ENCODE data around the gene ST8SIA5.

Gene ST8SIA5

DNA sequence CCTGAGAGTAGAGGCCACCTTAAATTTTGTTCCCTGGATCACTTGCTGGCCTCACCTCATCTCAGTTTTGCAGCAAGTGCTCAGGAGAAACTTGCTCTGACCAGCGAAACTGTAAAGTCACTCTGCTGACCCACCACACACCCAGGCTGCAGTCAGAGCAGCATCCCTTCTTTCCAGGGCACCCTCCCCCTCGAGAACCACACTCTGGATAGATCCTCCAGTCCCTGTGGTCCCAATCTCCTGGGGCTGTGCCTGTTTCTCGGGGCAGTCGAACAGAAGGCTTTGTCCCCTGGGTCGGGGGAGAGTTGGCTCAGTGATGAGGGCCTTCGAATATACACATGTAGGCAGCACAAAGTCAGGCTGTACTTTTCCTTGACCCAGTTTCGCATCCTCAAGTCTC, 18.4 kb downstream of the ST8SIA5 start:
- no peak for DNase-seq

GRCh38 chr18:46736736-46737135, 20.1 kb downstream of the ST8SIA5 start:
- DNase-seq = no peak

DNA sequence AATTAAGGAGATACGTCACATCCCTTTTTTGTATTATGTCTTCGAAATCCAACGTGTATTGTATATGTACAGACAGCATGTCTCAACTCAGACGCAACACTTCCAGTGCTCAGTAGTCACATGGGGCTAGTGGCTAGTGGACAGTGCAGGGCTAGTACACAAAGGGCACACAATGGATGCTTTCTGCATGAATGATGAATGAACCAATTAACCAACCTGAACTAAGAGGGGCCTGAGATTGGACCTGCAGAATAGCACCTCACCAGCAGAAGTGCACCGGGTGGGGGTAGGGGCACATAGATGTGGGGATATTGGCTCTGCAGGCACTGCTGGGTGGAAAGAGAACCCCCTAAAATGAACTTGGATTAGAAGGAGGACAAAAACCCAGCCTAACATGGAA, 20.7 kb downstream of the ST8SIA5 start:
- DNase-seq = no peak

- DNase-seq = no peak
Observed at GRCh38 chr18:46734981-46735380, 21.9 kb downstream of the ST8SIA5 start.

GRCh38 chr18:46733872-46734271, 23.0 kb downstream of the ST8SIA5 start:
- DNase-seq = no peak

DNA sequence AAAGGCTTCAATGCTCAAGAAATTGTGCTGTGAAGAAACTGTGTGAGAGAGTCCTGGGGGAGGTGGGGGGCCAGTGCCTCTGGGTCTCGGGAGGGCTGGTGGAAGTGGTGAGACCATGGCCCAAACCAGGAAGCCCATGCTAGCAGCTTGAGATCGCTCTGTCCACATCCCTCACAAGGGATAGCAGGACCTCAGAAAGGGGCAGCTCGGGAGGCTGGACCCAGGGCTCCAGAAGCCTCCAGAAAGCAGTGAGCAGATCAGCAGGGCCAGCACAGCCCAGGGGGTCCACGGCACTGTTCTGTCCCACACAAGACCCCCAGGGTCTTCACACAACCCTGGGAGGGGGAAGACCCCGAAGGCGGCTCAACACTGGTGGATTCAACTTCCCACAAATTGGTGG, 24.1 kb downstream of the ST8SIA5 start:
- no peak for DNase-seq

GRCh38 chr18:46732201-46732600, 24.7 kb downstream of the ST8SIA5 start:
- no peak for DNase-seq

- no peak for DNase-seq
Observed at GRCh38 chr18:46731316-46731715, 25.5 kb downstream of the ST8SIA5 start.

DNA sequence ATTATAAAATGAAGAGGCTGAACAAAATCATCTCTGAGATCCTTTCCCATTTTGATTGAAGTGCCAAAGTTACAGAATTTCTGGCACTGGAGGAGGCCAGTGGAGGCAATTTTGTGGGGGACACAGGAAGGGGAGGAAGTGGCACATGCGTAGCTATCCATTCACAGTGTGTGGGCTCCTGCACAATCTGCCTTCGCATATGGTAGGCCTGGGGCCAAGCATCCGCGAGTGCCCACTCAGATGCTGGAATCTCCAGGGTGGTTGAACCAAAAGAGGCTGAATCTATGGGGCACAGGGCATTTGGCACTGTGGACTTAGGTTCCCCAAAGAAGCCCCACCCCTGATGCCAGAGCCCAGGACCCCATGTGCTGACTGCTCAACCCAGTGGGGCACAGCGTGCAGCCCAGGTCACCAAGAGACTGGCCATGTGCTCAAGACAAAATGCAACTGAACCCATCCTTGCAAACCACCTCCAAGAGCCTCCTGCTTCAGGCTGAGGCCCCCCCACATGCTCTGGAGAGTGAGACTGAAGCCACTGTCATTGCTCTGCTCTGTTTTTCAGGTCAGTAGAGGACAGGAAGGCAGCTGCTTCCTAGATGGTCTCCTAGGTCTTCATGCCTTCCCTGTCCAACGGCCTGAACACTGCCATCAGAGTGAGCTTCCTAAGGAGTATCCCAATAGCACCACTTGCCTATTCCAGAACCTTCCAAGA, 28.5 kb downstream of the ST8SIA5 start:
- DNase-seq = no peak

GRCh38 chr18:46727177-46727576, 29.7 kb downstream of the ST8SIA5 start:
- DNase-seq = no peak

GRCh38 chr18:46725310-46725709, 31.5 kb downstream of the ST8SIA5 start:
- DNase-seq = no peak

DNA sequence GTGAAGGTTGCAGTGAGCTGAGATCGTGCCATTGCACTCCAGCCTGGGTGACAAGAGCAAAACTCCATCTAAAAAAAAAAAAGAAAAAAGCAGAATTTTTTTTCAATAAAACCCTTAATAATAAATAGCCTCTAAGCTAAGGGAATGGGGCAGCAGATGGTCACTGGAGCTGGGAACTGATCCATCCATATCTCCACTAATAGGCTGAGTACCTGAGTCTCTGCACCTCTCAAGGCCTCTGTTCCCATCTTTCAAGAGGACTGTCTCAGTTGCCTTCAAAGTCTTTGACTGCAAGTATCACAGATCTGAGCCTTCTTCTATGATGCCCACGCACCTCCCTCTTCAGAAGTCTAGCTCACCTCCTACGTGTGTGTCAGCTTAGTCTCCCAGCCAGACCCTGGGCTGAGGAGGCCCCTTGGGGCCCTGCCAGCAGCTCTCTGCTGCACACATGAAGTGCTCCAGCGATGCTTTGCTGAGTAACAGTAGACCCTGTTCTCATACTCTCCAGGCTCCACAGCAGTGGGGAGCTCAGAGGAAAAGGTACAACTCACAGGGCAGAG, 32.9 kb downstream of the ST8SIA5 start:
- no peak for DNase-seq

DNA sequence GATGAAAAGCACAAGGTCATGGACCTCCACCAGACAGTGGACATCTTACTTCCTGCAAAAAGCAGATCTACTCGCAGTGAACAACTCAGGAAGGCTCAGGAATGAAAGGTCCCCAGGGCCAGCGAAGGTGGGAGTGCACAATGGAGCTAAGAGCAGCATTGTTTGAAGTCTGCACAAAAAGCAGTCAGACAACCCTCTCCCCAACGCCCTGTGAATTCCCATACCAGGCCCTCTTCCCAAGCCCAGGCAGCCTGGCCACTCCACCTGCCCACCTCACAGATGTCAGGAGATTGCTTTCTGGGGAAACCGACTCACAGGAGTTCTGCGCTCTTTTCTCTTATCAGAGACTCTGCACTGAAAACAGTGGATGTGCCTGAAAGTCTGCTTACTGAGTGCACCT, 34.8 kb downstream of the ST8SIA5 start:
- DNase-seq = no peak

DNA sequence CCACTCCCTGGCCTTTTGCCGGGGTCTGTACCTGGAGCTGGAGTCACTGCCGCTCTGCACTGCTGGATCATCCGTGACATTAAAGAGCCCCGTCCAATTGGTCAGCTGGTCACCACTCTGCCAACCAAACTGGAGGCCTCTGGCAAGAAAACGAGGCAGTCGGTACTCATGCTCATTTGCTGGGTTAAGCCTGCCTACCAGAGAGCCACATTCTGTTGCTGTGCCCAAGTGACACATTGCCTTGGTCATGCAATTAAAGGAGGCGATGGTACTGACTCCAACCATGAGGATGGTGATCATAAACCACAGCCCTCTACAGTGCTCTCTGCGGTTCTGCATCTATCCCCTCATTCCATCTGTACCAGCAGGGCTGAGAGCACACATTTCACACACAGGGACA, 35.5 kb downstream of the ST8SIA5 start:
- no peak for DNase-seq

DNA sequence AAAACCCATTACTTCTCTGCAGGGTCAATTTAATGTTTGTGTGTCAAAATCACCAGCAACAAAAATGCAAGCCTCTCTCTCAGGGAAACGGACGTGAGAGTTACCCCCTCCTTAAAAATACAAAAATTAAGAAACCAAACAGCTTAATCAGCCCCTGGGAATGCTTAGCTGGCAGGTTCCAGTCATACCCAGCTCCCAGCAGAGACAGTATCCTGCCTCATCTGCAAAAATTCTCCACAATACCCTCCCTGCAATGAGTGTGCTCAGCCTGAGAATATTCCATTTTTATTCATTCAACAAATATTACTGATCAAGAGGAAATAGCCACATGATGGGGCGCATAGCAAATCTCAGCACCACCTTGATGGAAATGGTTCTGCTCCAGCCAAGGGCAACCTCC, 36.3 kb downstream of the ST8SIA5 start:
- DNase-seq = no peak

DNA sequence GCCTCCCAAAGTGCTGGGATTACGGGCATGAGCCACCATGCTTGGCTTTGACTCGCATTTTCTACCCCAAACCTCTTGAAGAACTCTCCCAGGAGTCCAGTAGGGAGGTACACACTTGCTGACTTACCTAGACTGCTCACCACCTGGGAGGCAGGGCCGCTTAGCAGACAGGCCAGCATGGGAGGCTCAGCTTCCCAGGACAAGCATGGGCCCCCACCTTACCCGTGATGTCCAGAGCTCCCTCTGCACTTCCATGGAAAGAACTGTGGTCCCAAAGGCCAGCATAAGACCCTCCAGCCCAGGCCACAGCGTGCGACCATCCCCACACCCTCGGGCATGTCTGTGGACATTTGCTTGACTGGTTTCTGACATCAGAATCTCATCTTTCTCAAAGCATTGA, 36.8 kb downstream of the ST8SIA5 start:
- DNase-seq = no peak

- DNase-seq = no peak
Observed at GRCh38 chr18:46719388-46719787, 37.5 kb downstream of the ST8SIA5 start.

DNA sequence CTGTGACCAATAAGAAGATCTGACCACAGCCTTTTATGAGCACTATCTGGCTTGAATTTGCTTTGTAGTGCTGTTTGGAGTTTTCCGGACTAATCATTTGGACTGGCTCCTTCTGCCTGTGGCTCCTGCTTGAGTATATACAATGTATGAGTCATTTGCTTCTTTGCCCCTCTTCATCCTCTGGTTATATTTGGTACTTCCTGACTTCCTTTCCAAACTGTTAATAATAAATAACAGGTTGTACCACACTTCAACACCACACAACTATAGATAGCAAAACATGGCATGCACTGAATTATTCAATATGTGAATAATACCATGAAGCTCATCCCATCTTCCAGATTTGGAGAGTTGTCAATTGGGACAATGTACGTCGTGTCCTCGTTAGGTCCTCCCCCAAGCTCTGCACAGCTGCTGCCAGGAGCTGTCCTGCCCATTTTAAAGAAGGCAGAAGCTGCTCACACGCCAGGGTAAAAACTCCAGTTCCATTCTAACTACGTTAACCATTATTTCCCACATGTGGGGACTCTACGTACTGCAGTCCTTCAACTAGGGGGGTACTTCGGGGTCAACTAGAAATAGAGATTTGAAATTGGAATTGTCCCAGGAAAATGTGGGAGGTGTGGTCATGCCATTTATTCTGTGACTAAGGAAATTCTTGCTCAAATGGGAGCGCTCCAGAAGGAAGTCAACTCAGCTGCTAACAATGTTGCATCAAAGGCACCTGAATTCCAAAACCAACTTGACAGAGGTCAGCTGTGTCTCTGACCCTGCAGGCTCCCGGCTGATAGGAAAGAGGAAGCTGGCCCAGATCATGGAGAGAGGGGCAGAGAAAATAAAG, 38.1 kb downstream of the ST8SIA5 start:
- no peak for DNase-seq

GRCh38 chr18:46716827-46717226, 40.0 kb downstream of the ST8SIA5 start:
- no peak for DNase-seq

- no peak for DNase-seq
Observed at GRCh38 chr18:46716336-46716735, 40.5 kb downstream of the ST8SIA5 start.

GRCh38 chr18:46715062-46715461, 41.8 kb downstream of the ST8SIA5 start:
- no peak for DNase-seq

- DNase-seq = no peak
Observed at GRCh38 chr18:46712406-46712805, 44.4 kb downstream of the ST8SIA5 start.

GRCh38 chr18:46711444-46711863, 45.4 kb downstream of the ST8SIA5 start:
- DNase-seq = no peak

DNA sequence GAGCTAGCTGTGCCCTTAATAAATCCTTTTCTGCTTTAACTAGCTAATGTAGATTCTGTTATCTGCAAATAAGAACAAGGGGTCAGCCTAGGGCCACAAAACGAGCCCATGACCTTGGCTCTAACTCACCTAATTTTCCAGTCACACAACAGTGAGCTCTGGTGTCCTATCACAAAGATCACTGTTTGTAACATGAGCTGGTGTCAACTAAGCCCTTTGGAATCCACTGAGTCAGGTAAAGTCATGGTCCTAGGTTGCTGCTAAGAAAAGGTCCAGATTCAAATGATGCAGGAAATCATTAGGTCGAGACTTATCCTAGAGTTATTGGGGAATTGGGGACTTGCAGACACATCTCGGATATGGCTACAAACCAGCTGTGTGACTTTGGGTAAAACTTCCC, 49.9 kb downstream of the ST8SIA5 start:
- no peak for DNase-seq
